Activated T-cell treated with anti-CD3 and anti-CD28 coated beads, Interleukin-2, amount 50 U/mL, for 48 hours (primary cell): Measurements from ENCODE around the gene IFFO2.

Experiments used
- DNase-seq, 2 experiments: peaks; one replicate each; pipeline ENCODE4 v3.0.0-alpha.2; 2020

The IFFO2 gene

DNA sequence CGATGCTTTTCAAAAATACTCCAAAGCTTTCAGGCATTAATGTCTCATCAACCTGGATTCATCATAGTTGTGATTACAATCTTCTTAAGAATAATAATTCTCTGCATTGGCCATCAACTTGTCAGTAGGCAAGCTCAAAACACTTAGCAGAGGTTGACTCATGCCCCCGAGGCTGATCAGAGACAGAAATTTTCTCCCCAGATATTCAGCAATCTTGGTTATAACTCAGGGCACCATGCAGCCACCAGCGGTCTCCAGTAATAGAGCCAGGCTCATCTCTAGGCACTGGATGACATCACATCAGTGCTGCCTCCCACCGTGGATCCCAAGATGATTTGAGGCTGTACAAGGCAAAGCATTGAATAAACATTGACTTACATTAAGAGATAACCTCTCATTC lies 14.3 kb upstream of the IFFO2 start:
- no peak for DNase-seq

DNA sequence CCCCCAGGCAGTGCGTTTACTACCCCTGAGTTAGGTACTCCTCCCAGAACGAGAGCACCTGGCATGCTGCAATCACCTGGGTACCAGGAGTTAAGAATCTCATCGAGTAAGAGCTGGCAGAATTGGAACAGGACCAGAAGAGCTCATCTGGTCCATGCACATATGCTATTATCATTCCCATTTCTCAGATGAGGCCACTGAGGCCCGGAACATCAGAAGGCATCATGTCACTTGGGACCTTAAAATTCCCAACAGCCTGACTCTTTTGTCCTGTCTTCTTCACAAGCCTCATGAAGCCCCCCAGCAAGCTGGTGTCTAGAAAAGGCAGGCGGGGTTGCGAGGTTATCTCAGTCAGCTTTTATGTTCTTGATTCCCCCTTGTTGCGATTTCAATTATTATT lies 13.9 kb upstream of the IFFO2 start:
- DNase-seq, result no peak

DNA sequence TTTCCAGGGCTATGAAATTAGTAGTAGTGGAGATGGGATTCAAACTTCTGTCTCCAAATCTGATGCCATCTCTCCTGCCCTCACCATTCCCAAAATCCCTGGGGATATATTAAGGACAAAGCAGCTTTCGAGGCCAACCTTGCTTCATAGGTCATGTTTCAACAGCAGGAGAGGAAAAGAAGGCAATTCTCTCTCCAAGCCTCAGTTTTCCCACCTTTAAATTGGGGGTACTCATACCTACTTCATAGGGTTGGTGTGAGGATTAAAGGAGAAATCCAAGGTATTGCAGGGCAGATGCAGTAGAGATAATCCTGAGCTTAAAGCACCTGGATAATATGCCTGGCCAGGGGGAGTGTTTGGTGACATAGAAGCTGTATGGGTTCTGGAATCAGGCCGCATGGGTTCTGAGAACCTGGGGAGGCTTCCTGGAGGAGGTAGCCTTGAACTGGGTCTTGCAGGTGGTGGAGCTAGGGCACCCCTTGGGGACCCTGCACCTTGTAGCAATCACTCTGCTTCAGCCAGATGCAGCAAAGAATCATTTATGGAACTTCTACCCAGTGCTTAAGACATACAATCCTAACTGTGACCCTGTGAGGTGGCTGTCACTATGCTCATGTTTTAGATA lies 10.7 kb upstream of the IFFO2 start:
- no peak for DNase-seq

DNA sequence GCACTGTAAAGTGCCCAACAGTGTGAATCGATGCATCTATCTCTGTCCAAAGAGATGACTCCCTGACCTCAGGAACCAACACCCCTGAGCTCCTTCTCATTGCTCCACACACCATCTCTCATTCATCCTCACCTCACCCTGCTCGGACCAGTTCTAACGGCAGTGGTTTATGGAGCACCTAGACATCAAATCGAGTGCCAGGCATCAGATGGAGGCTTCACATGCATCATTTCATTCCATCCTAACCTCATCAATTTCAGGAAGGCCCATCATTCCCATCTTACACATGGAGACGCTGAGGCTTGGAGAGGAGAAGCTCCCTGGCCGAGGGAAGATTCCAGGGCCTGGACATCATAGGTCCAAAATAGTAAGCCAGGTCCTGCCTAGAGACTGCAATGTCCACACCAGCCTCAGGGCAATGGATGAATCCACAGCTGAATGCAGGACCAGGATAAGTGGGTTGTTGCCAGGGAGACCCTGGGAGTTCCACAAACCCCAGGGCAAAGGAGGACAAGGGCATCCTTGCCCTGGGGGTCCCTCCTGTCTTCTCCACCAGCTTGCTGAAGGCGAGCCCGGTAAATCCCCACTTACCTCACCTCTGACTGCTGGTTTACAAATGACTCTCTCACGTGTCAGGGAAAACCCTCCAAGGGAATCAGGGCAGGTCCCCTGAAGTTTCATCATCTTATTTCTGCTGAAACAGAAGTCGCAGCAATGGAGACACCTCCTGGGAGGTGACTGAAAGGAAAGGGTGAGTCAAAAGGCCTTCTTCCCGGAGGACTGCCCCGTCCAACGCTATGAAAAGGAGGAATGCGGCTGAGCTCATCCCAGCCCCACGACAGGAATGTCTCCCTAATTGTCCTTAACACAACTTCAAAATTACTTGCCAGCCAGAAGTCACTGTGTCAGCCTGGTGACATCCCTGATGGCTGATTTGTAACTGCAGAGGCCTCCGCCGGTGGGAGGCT lies 9.0 kb upstream of the IFFO2 start:
- DNase-seq, result peak; percentile 53 to 56

DNA sequence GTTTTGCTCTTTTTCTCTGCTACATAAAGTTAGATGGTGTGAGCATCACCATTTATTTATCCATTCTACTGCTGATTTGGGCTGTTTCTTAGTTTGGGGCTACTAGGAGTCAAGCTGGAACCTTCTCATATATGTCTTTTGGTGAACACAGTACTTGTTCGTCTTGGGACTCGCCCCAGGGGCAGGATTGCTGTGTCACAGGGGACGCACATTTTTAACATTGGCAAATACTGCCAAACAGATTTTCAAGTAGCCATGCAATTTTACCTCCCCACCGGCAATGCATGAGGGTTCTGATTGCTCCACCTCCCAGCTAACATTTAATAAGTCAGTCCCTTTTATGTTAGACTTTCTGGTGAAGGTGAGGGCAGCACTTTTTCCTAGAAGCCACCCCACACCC lies 7.5 kb upstream of the IFFO2 start:
- no peak for DNase-seq

DNA sequence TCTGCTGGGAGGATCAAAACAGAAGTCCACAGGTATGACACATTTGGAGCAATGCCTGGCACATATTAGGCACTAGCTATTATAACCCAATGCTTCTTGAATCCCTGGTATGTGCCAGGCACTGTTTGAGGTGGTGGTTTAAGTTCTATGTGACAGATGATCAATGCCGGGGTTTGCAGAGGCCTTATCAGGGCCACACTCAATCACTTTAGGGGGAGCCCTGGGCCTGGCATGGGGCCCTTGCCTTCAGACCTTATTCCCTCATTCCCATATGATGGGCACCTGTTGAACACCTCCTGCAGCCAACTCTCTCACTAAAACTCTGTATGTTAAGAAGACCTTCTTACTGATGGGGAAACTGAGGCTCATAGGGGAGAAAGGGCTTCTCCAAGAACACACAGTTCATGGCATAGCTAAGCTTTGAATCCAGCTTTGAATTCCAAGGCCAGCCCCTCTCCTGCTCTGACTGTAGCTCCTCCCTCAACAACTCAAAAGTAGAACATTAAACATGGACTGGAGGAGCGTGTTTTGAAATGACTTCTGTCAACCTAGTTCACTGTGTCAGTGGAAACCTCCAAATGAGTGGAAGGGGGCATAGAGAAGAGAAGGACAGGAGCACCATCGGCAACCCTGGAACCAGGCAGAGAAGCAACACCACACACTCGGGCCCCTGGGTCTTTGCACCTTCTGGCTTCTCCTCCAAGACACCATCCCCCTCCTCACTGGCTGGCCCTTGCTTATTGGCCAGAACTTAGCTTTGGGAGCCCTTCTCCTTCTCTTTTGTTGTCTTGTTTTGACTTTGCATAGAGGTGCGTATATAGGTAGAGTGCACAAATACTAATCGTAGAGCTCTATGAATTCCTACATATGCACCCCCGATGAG lies 6.6 kb upstream of the IFFO2 start:
- DNase-seq, result no peak

DNA sequence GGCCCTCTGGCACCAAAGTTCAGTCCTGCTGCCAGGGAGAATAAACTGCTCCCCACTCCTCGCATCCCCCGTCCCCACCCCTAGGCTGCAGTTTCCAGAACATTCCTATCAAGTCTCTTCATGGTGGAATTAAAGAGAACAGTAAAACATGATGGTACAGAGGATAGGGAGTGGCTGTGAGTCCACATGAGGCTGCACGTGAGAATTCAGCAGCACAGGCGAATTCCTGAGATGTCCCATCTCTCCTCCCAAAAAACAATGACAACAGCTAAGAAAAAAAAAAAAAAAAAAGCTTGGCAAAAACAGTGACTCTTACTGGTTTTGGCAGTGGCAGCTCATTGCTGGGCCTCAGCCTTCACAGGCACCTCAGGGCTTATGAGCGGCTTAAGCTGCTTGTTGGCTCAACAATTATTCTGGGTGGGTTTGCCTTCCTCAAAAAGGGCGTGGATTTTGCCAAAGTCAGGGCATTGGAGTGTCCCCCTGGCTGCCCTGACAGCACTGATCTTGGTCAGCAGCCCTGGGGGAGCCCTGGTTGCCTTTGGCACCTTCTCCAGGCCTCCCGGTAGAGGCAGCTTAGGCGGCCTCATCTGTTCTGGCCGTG lies 5.7 kb upstream of the IFFO2 start:
- DNase-seq, result no peak

DNA sequence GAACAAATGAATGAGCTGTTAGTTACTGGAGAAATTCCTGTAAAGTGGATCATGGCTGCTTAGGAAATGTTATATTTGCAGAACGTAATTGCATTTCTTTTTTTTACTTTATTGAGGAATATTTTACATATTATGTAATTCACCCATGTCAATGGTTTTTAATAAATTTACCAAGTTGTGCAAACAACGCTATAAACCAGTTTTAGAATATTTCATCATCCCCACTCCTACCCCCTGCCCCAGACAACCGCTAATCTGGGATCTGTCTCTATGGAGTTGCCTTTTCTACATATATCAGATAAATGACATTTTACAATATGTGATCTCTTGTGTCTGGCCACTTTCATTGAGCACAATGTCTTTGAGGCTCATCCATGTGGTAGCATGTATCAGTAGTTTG lies 4.3 kb upstream of the IFFO2 start:
- DNase-seq, result no peak

DNA sequence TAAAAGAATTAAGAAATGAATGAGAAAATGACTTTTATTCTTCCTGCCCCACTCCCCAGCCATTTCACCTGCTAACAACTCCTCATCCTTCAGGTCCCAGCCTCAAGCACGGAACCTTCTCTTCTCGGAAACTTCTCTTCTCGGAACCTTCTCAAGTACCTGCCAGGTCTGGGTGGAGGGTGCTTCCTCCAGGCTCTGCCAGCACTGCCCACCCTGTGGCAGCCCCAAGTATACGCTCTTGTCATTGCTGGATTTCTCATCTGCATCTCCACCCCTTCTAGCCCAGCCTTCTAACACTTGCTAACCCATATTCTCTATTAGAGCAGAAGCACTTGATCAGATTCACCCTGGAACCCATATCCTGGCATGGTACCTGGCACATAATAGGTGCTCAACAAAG lies 3.9 kb upstream of the IFFO2 start:
- DNase-seq, result no peak

DNA sequence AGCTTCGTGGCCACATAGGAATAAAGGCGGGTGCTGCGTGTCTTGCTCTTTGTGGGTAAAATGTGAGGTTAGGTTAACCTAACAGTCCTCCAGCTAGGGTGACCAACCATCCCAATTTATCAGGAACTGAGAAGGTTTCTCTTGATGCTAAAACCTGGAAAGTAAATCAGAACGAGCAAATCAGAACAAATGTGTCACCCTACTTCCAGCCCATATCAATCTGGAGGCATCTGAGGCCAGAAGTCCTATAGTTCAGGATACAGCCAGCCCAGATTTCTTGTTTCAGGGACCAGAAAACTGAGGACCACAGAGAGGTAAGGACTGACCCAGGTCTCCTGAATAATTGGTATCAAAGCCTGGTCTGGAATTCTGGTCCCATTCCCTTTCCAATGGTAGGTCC lies 3.1 kb upstream of the IFFO2 start:
- no peak for DNase-seq

DNA sequence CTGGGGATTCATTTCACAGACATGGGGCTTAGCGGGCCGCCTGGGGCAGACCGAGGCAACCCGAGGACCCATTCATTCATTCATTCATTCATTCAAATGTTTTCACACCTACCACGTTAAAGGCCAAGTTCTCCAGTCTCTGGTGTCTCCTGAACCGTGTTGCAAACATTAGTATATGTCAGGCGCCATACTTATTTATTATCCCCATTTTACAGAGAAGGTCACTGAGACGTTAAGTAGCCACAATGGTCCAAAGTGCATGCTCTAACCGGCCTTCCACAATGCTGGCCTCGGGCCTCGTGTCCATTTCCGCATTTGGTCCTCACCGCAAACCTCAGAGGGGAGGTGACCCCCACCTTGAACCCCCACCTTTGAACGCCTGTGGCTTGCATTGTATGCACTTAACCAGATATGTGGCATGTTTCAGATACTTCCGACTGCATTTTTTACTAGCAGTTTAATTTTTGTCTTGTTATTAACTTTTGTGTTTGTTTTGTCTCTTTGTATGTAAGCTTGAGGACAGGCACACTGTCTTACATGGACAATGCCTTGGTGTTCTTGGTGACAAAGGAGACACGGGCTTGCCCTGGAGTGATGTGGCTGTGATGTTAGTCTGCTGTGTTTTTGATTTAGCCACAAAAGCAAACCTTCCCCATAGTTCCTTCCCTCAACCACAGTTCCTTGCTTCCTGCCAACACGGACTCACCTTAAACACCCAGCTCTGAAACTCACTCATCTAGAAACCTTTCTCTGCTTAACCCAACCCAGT lies 1.2 kb upstream of the IFFO2 start:
- DNase-seq, result no peak

DNA sequence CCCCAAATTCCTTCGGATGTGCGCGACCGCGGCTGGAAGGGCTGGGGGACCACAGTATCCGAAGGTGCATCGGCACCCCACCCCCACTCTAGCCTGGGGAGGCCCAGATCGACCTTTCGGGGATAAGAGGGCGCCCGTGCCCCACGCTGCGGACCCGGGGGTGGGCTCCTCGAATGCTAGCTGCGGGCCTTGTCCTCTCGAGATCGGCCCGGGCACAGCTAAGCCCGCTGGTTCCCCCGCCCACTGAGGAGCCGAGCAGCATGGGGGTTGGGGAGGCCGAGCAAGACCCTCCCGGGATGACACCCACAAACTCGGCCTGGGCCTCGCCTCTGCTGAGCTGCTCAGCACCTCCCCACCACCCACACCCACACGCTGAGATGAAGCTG lies 653 bp upstream of the IFFO2 start:
- no peak for DNase-seq

DNA sequence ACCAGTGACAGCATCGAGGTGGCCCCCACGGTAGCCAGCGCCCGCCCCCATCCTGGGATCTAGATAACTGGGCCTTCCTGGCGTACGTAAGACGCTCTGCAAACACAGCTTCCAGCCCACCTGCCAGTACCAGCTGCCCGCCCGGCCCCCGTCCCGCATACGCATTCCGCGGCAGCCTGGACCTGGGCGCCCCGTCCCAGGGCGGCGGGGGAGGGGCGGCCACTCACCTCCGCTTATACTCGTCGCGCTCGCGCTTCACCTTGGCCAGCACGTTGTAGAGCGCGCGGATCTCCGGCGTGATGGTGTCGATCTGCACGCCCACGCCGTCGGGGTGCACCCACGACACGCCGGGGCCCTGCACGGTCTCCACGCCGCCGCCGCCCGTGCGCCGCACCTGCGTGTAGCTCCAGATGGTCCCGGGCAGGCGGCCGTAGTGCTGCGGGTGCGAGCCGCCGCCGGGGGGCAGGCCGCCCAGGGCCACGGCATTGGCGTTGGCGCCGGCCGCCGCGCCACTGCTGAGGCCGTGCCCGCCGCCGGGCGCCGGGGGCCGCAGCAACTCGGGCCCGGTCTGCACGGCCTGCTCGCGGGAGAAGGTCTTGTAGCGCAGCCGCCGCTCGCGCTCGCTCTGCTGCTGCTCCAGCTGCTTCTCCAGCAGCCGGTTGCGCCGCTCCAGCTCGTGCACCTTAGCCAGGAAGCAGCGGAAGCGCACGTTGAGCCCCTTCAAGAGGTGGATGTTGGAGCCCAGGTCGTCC lies 859 bp downstream of the IFFO2 start:
- peak; percentile 71 to 77 for DNase-seq

DNA sequence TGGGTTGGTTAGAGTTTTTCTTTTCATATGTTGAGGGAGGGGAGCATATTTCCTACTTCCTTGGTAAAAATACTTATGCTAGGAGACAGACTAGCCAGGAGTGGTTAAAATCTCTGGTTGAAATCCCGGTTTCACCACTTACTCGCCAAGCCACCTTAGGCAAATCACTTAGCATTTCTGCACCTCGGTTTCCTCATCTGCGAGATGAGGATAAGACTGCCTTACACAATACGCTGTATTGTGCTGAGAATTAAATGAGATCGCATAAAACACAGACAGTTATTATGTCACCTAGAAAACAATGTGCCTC lies 1.4 kb downstream of the IFFO2 start:
- no peak for DNase-seq

DNA sequence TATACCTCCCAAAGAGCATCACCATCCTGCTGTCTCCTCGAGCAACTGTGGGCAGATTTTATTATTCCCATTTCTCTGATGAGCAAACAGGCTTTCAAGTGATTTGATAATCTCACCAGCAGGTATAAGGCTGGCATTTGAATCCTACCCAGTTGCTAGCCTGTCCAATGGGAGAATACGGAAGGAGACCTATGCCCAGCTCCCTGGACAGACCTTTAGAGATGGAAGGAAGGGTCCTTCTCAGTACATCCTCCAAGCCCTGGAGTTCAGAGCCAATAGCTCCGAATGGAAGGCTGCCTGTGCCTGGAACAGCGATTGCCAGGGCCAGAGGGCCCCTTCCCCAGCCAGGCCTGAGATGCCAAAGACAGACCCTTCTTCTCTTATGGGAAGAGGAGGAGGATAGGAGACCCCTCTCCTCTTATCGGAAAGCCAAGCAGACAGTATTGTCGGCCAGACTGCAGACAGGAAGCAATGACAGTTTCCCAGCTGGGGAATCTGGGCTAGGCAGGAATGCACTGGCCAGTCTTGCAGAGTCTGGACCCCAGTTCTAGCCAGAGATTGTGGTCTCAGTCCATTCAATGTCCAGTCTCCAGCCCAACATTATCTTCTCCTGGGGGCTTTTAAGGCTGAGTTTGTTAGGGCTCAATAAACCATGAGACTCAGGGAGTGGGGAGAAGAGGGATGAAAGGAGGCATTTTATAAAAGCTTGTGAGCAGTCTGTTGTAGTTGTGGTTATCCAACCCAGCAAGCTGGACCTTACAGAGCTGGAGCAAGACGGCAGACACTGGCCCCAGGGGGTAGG lies 2.0 kb downstream of the IFFO2 start:
- DNase-seq, result no peak

DNA sequence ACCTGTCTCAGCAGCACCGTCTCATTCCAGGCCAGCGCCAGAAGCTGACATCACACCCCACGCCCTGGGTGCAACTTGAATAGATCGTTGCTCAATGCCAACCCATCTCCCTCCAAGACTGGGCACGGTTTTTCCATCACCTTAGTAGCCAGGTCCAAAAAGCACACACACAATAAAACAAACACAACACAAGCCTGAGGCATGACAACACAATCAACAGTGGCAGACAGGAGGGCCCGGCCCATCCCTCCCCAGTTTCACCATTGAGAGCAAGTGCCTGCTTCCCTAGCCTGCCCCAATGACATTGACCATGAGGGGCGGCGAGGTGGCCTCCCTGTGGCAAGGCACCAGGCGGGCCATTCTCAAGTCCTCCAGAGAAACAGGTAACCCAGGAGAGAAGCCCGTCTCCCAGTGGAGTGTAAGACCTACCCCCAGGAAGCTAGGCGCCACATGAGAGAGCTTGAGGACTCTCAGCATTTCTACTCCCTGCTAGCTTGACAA lies 2.7 kb downstream of the IFFO2 start:
- DNase-seq, result no peak

DNA sequence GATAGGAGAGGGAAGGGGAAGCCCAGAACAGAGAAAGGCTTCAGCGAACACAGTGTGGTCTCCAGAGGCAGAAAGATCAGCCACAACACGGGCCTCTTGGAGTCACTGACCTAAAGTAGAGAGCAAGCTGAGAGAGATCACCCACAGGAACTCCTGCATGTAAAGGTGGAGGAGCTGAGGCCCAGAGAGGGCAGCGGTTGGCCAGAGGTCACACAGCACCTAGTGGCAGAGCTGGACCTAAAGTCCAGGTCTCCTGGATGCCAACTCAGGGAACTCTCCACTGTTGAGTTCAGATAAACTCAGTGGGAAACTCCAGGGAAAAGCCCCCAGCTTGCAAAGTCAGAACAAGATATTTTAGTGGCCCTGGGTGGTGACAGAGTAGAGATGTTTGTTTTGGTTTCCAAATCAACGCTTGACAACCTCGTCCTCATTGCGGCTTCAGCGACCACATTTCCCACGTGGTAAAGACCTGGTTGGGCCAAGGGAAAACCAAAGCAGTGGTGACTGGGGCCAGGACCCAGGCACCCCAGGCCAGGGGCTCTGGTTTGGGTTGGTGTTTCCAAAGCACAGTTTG lies 4.6 kb downstream of the IFFO2 start:
- peak; percentile 88 to 89 for DNase-seq

DNA sequence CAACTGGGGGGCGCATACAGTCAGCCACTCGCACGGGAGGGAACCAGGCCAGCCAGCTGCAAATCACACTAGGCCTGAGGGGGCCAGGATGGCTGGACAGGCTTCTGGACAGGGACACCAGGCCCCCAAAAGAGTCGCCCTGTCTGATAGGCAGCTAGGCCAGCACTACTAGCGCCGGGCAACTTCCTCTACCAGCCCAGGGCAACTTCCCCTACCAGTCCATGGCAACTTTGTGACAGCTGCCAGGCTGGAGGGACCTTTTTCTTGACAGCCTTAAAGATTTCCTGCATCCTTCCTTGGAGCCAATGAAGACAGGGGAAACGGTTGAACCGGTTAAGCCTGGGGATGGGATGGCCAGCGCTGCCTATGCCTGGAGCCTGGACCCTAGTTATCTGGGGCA lies 5.1 kb downstream of the IFFO2 start:
- no peak for DNase-seq

DNA sequence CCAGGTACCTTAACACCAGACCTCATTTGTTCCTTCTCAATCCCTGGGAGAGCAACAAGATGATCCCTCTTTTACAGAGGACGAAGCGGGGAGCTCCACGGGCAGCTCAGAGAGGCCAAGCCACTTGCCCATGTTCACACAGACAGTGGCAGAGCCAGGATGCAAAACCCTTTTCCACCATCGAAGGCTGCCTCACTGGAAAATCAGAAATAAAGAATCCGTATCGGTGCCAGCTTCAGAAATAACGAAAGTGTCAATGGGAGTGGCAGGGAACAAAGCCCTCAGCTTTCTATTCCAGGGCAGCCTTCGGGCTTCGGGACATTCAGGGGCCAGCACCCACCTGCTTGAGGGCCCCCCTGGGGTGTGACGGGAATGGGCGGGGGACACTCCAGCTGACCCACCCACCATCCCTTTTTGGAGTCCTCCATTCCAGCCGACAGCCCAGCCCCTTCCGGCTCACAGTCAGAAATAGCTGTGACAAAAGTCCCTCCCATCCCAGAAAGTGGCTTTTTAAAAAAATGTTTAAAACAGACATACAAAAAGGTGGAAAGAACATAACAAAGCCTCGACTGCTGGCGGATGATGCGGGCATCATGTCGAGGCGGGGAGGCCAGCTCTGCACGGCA lies 6.0 kb downstream of the IFFO2 start:
- DNase-seq, result peak in 1 of 2 experiments; percentile 62
